ENCODE measurements around the gene ARMC12.

The ARMC12 gene

DNA sequence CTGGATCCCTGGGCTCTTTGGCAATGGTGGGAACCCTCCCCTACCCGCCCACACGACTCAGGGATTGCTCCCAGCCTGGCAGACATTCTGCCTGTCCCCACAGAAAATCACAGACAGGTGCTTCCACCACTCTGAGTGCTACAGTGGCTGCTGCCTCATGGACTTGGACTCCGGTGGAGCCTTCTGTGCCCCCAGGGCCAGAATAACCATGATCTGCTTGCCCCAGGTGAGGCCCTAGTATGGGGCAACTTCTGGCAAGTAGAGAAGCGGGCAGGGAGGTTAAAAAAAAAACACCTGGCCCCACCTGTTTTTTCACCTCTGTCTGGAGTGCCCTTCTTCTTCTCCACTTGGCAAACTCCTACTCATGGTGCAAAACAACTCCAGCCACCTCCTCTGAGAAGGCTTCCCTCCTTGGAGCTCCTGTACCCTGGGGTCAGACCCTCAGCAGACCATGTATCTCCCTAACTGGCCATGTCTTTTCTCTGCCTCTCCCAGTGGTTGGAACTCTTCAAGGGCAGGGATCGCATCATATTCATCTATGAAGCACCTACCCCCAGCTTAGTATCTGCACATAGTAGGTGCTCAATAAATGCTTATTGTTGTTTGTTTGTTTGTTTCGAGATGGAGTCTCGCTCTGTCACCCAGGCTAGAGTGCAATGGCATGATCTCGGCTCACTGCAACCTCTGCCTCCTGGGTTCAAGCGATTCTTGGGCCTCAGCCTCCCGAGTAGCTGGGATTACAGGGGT, 40.7 kb downstream of the ARMC12 start:
- no peak for DNase-seq

GRCh38 chr6:35778437-35778836, 41.6 kb downstream of the ARMC12 start:
- no peak for DNase-seq

GRCh38 chr6:35780719-35781118, 43.9 kb downstream of the ARMC12 start, which contains the start of gene CLPSL1:
Gene CLPSL1 (plus strand): TSS chr6:35781019. CDS start chr6:35781111, 92 bp downstream.
- DNase-seq, result no peak

DNA sequence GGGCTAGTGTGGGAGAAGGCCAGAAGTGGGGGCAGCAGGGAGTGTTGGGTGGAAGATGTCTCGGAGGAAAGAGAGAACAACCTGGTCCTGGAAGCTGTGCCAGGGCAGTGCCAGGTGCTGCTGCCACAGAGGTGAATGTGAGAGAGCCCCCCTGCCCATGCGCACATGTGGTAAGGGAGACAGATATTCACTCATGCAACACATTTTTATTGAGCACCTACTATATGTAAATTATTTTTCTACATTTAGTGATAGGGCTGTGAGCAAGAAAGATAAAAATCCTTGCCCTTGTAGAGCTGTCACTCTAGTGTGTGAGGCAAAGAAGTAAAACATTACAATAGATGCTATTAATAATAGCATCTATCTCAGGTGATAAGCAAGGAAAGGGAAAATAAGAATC, 44.5 kb downstream of the ARMC12 start:
- DNase-seq, result no peak

DNA sequence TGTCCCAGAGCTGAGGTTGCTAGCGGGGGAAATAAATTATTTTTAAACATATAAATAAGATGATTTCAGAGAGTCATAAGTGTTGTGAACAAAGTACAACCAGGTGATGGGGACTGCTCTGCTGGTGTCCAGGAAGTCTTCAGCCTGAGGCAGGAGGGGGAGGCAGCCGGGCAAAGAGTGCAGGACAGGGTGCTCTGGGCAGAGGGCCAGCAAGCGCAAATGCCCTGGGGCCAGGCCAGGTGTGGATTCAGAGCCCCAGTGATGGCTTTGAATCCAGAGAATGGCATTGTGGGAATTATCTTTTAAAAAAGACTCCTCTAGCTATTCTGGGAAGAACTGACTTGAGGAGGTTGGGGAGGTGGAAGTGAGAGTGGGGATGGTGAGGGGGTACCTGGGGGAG, 45.6 kb downstream of the ARMC12 start:
- DNase-seq, result no peak

DNA sequence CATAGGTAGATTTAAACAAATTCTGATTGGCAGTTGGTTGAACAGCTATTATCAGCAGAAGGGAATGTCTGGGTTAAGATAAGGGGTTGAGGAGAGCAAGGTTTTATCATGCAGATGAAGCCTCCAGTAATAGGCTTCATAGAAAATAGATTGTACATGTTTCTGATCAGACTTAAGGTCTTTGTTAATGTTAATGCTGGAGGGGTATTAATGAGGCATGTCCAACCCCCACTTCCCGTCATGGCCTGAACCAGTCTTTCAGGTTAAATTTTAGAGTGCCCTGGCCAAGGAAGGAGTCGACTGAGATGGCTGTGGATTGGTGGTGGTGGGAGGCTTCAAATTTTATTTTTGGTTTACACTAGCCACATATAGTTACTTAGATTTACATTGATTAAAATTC, 47.4 kb downstream of the ARMC12 start:
- DNase-seq, result no peak

- DNase-seq, result no peak
Measured at GRCh38 chr6:35786272-35786671, 49.4 kb downstream of the ARMC12 start.

- DNase-seq, result no peak
Measured at GRCh38 chr6:35786810-35787209, 50.0 kb downstream of the ARMC12 start.

- DNase-seq, result no peak
Measured at GRCh38 chr6:35787266-35788218, 50.7 kb downstream of the ARMC12 start.

- DNase-seq, result no peak
Measured at GRCh38 chr6:35788423-35788982, 51.7 kb downstream of the ARMC12 start.

- DNase-seq, result no peak
Measured at GRCh38 chr6:35790683-35791082, 53.9 kb downstream of the ARMC12 start.

DNA sequence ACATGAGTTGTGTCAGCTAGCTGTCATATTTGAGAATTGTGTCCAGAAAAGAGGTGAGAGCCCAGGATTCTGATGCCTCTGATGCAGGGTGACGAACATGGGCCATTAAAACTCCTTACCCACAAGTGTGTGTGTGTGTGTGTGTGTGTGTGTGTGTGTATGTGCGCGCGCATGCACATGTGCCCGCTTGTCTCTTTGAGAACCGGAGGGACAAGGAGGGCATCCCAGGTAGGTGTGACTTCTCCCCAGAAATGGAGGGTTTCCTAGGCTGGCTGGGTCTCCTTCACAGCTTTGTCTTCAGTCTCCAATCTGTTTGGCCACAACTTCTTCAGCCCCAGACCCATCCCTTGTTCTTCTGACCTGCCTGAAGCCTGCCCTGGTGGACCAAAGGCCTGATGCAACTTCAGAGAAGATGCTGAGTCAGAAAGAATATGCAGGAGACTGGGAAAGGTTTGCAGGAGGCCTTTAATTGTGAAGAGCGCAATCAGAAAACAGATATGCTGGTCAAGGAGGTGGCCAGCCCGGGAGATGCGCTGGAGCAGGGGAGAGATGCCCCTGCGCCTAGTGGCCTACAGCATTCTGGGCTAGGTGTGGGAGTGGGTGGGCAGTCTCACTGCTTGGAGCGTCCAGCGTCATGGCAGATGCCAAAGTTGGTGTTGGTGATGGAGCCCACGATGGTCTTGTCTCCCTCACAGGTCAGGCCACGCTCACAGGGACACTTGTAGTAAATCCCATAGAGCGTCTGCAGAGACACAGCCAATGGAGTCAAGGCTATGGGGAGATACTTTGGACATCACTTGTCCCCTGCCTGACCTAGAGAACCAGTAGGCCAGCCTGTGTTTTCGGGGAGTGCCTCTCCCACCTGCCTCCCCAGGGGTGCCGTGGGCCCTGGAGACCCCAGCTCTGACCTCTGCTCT, 58.0 kb downstream of the ARMC12 start:
- DNase-seq, result no peak

- DNase-seq, result no peak
Measured at GRCh38 chr6:35795453-35796071, 58.7 kb downstream of the ARMC12 start.

GRCh38 chr6:35796236-35796635, 59.4 kb downstream of the ARMC12 start:
- no peak for DNase-seq

- DNase-seq, result no peak
Measured at GRCh38 chr6:35797837-35798526, 61.1 kb downstream of the ARMC12 start.
